OCI-LY7 (cell line): ENCODE measurements around the gene SHH. TPM values are rescaled to one million over a fixed set of nuclear protein-coding genes. Genes with fewer than 3 reads are reported as not detected.
"Not testable (repeated sequence)": the region's sequence is repeated elsewhere in the genome, so short reads cannot be mapped to it uniquely, and the experiment has no call there.

Experiments
- BruUV-seq: library from RNA; stranded (reverse); fragments of 400-500 nt; replicated peaks from 2 replicates; lab custom pipeline; 2021; lab: Mats Ljungman, UMichigan
- CTCF ChIA-PET: fragments of 300-600 bp; sonication (Branson Sonifier 250); formaldehyde crosslinking; loops from one replicate; lab custom pipeline; 2022; ENCODE audit warnings: antibody characterized with exemption; ENCODE audit not compliant: unreplicated experiment; lab: Charles Lee
- POLR2A ChIA-PET: fragments of 300-600 bp; sonication (Branson Sonifier 250); formaldehyde crosslinking; loops from one replicate; lab custom pipeline; 2022; ENCODE audit warnings: antibody characterized with exemption; lab: Charles Lee
- DNase-seq: peaks from one replicate; pipeline ENCODE4 v3.0.0-alpha.2; 2015; ENCODE audit warnings: low spot score
- H2AFZ ChIP-seq: fragments of 200-600 bp; sonication (generic), shearing (Covaris generic); 2 replicates; pipeline ENCODE4 v1.6.1; 2014; ENCODE audit warnings: mild to moderate bottlenecking, antibody characterized with exemption, low read length, moderate library complexity
- H3K27ac ChIP-seq: fragments of 200-600 bp; sonication (generic); 2 replicates; pipeline ENCODE4 v1.5.1; 2014; ENCODE audit warnings: mixed run types, low read depth, mild to moderate bottlenecking, moderate library complexity, low read length, inconsistent platforms; ENCODE audit not compliant: poor library complexity, severe bottlenecking
- H3K36me3 ChIP-seq: fragments of 200-600 bp; sonication (generic); 2 replicates; pipeline ENCODE4 v1.6.1; 2014; ENCODE audit warnings: mild to moderate bottlenecking, antibody characterized with exemption, low read length, moderate library complexity, mixed read lengths; ENCODE audit not compliant: insufficient read depth
- H3K4me1 ChIP-seq: fragments of 200-600 bp; sonication (generic); 2 replicates; pipeline ENCODE4 v1.5.1; 2014; ENCODE audit warnings: mild to moderate bottlenecking, low read length; ENCODE audit not compliant: insufficient read depth, poor library complexity, severe bottlenecking
- H3K4me2 ChIP-seq: fragments of 200-600 bp; sonication (generic); 2 replicates; pipeline ENCODE4 v1.6.1; 2014; ENCODE audit warnings: mild to moderate bottlenecking, low read length
- H3K4me3 ChIP-seq: fragments of 200-600 bp; sonication (generic); 2 replicates; pipeline ENCODE4 v1.5.1; 2014; ENCODE audit warnings: mild to moderate bottlenecking, low read depth, low read length; ENCODE audit not compliant: poor library complexity, severe bottlenecking
- H3K79me2 ChIP-seq: fragments of 200-600 bp; sonication (generic); 2 replicates; pipeline ENCODE4 v1.6.1; 2016; ENCODE audit warnings: low read depth, mild to moderate bottlenecking, low read length, moderate library complexity, mixed read lengths; ENCODE audit not compliant: insufficient read depth
- H3K9me2 ChIP-seq: fragments of 200-600 bp; sonication (generic); 2 replicates; pipeline ENCODE4 v1.6.1; 2016; ENCODE audit warnings: mild to moderate bottlenecking, low read length, mixed read lengths; ENCODE audit not compliant: insufficient read depth
- H3K9me3 ChIP-seq: fragments of 200-600 bp; sonication (generic); 2 replicates; pipeline ENCODE4 v1.6.1; 2014; ENCODE audit warnings: mild to moderate bottlenecking, mixed run types, low read length, mixed read lengths
- H4K20me1 ChIP-seq: fragments of 200-600 bp; sonication (generic); 2 replicates; pipeline ENCODE4 v1.6.1; 2014; ENCODE audit warnings: mild to moderate bottlenecking, antibody characterized with exemption, low read length, moderate library complexity, mixed read lengths; ENCODE audit not compliant: insufficient read depth
- CTCF ChIP-seq: fragments of 200-600 bp; sonication (generic); conservative IDR thresholded peaks from 2 replicates; pipeline ENCODE4 v1.5.1; 2014; ENCODE audit warnings: mild to moderate bottlenecking, antibody characterized with exemption, low read length, moderate library complexity, mixed read lengths
- EZH2phosphoT487 ChIP-seq: fragments of 200-600 bp; sonication (generic); IDR thresholded peaks from 2 replicates; pipeline ENCODE4 v1.6.1; 2018; ENCODE audit warnings: low read depth, borderline replicate concordance, mild to moderate bottlenecking, mixed run types, antibody characterized with exemption, low read length, moderate library complexity, mixed read lengths
- intact Hi-C: fragments of 100-400 bp; cut with micrococcal nuclease; formaldehyde crosslinking; loops from one replicate; pipeline ENCODE4 v1.10.0; 2022; ENCODE audit not compliant: unreplicated experiment
- total RNA-seq, 2 experiments: library from RNA; depleted of rRNA in 1 of 2; stranded (reverse); fragments of >200 nt in 1 of 2; shearing (Covaris generic) in 1 of 2; gene quantifications; 2 replicates each; pipeline ENCODE4 v1.2.3, GENCODE V29; 2014 to 2022

Gene SHH
- total RNA-seq, 2 experiments from 2014 or later: not detected

- Histone ChIP-seq H3K9me2 (no peaks in the 10 kb centered on the region), H3K79me2 (no peaks in the 10 kb centered on the region), H3K4me3 (no peak overlapping the region), H3K4me2 (no peak overlapping the region), H3K36me3 (no peaks in the 10 kb centered on the region), H3K4me1 (no peaks in the 10 kb centered on the region), H2AFZ (no peak overlapping the region), H3K27ac (no peak overlapping the region), H4K20me1 (no peaks in the 10 kb centered on the region), H3K9me3 (no peaks in the 10 kb centered on the region)
- no peak for TF ChIP-seq EZH2phosphoT487
- TF ChIP-seq CTCF: no peak
- no TSS peak for BruUV-seq
- ChIA-PET CTCF (no interaction called here), POLR2A (no interaction called here)
- intact Hi-C loops: no loop called here
- DNase-seq: no peak
Observed at GRCh38 chr7:155819186-155819585, 6.9 kb upstream of the SHH start.

- Histone ChIP-seq H3K4me1 (no peaks in the 10 kb centered on the region), H3K79me2 (no peaks in the 10 kb centered on the region), H4K20me1 (no peaks in the 10 kb centered on the region), H3K4me3 (no peak overlapping the region), H3K4me2 (no peak overlapping the region), H3K9me2 (no peaks in the 10 kb centered on the region), H2AFZ (no peak overlapping the region), H3K27ac (no peak overlapping the region), H3K36me3 (no peaks in the 10 kb centered on the region), H3K9me3 (no peaks in the 10 kb centered on the region)
- TF ChIP-seq EZH2phosphoT487 (no peak), CTCF (no peak)
- intact Hi-C loops: no loop called here
- ChIA-PET CTCF (no interaction called here), POLR2A (no interaction called here)
- no TSS peak for BruUV-seq
- DNase-seq: no peak
Observed at GRCh38 chr7:155818820-155819168, 6.5 kb upstream of the SHH start.

- DNase-seq: no peak
- POLR2A ChIA-PET: no interaction called here
- H3K36me3 ChIP-seq: no peaks in the 10 kb centered on the region
- H4K20me1 ChIP-seq: no peaks in the 10 kb centered on the region
- no peak overlapping the region for H2AFZ ChIP-seq
- H3K79me2 ChIP-seq: no peaks in the 10 kb centered on the region
- CTCF ChIA-PET: no interaction called here
- H3K9me2 ChIP-seq: no peaks in the 10 kb centered on the region
- TF ChIP-seq CTCF: no peak
- no peak for TF ChIP-seq EZH2phosphoT487
- H3K27ac ChIP-seq: no peak overlapping the region
- no peak overlapping the region for H3K4me3 ChIP-seq
- no peak overlapping the region for H3K4me2 ChIP-seq
- intact Hi-C loops: no loop called here
- no TSS peak for BruUV-seq
- no peaks in the 10 kb centered on the region for H3K4me1 ChIP-seq
- no peaks in the 10 kb centered on the region for H3K9me3 ChIP-seq
Observed at GRCh38 chr7:155818154-155818819, 6.0 kb upstream of the SHH start.

- H3K4me2 ChIP-seq, POLR2A ChIA-PET, H2AFZ ChIP-seq, H3K9me3 ChIP-seq, DNase-seq, H3K4me3 ChIP-seq, BruUV-seq, CTCF ChIA-PET, H3K27ac ChIP-seq, H3K79me2 ChIP-seq, H3K9me2 ChIP-seq, intact Hi-C loops, H3K4me1 ChIP-seq, H3K36me3 ChIP-seq, H4K20me1 ChIP-seq: not testable (repeated sequence)
Observed at GRCh38 chr7:155817515-155817914, 5.3 kb upstream of the SHH start.
